Measurements from ENCODE around the gene MLH3.

DNA sequence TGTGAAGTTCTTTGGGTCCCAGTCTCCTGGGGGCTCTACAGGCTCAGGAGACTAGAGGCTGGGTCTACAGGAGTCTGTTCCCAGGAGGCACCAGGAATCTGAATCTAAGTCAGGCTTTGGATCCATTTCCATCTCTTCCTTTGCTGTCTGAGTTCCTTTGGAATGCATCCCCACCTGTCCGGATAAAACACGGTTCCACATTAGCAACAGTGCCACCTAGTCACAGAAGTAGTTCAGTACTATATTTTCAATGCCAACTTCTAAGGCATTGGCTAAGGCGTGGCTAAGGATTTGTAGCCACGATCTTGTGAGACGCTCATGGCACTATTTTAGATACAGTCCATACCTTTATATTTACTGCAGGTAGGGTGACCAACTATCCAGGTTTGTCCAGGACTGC is 33.2 kb upstream of the MLH3 start:
- TF ChIP-seq, protein P1, sequence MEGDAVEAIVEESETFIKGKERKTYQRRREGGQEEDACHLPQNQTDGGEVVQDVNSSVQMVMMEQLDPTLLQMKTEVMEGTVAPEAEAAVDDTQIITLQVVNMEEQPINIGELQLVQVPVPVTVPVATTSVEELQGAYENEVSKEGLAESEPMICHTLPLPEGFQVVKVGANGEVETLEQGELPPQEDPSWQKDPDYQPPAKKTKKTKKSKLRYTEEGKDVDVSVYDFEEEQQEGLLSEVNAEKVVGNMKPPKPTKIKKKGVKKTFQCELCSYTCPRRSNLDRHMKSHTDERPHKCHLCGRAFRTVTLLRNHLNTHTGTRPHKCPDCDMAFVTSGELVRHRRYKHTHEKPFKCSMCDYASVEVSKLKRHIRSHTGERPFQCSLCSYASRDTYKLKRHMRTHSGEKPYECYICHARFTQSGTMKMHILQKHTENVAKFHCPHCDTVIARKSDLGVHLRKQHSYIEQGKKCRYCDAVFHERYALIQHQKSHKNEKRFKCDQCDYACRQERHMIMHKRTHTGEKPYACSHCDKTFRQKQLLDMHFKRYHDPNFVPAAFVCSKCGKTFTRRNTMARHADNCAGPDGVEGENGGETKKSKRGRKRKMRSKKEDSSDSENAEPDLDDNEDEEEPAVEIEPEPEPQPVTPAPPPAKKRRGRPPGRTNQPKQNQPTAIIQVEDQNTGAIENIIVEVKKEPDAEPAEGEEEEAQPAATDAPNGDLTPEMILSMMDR (IDR thresholded peaks at IDR 0.05): peak; percentile 11 to 43 (median 22)
- no peak for TF ChIP-seq POLR2A (IDR thresholded peaks at IDR 0.05)
